Lower lobe of right lung (tissue), 2 donors: Measurements from ENCODE around the gene BBLN. TPM values are rescaled to one million over a fixed set of nuclear protein-coding genes. Genes with fewer than 3 reads are reported as not detected.
A peak's percentile ranks its signal among the peaks of the same experiment; 100 is the strongest.

ENCODE experiments used
- ATAC-seq, 2 donors: fragments of 200-7000 bp; cut with Tn5 transposase; one replicate each; pipeline ENCODE4 v1.9.1; 2020 to 2022; ENCODE audit warnings: mild to moderate bottlenecking in 2 of 2, moderate library complexity in 2 of 2
- DNase-seq: peaks from one replicate; pipeline ENCODE4 v3.0.0-alpha.2; 2020
- H3K27ac ChIP-seq: fragments of 200-600 bp; one replicate; pipeline ENCODE4 v1.8.0; 2022
- H3K27me3 ChIP-seq: fragments of 200-600 bp; one replicate; pipeline ENCODE4 v1.8.0; 2022; ENCODE audit warnings: low read depth
- H3K36me3 ChIP-seq: fragments of 200-600 bp; one replicate; pipeline ENCODE4 v1.8.0; 2022; ENCODE audit warnings: mild to moderate bottlenecking
- H3K4me1 ChIP-seq: fragments of 200-600 bp; one replicate; pipeline ENCODE4 v1.8.0; 2022
- H3K4me3 ChIP-seq: fragments of 200-600 bp; one replicate; pipeline ENCODE4 v1.8.0; 2022; ENCODE audit warnings: mild to moderate bottlenecking
- H3K9me3 ChIP-seq: fragments of 200-600 bp; one replicate; pipeline ENCODE4 v1.8.0; 2022
- intact Hi-C: fragments of 100-400 bp; cut with DNase I; formaldehyde crosslinking; loops from one replicate; pipeline ENCODE4 v1.11.0; 2022
- total RNA-seq: library from RNA; stranded (reverse); fragmentation: NEBNext Ultra II Directional; extraction: Animal tissue kit (Norgen Biotek cat#: 25700); gene quantifications from one replicate; pipeline ENCODE4 v1.2.1, GENCODE V29; 2021
- TF ChIP-seq, protein P1 (sequence below): fragments of 200-600 bp; IDR thresholded peaks from one replicate; pipeline ENCODE4 v1.8.0; 2022; ENCODE audit warnings: antibody characterized with exemption, mild to moderate bottlenecking
- donor health status: DM: no; HTN: yes; CAD: no; lungs with severe emphysema.

BBLN gene
- total RNA-seq, 1 donor from 2014 or later, result 47.9 TPM

GRCh38 chr9:128115187-128116103 lies 44.6 kb upstream of the BBLN start:
- H3K9me3 ChIP-seq, result no peaks in the 10 kb centered on the region
- H3K27ac ChIP-seq, result no peak overlapping the region
- DNase-seq (peak; percentile 52), ATAC-seq (peak; percentile 25)
- H3K36me3 ChIP-seq, result peaks cover 4% of the 10 kb centered on the region
- H3K4me3 ChIP-seq, result no peak overlapping the region
- peaks cover 10% of the 10 kb centered on the region for H3K4me1 ChIP-seq
- TF ChIP-seq, protein P1, sequence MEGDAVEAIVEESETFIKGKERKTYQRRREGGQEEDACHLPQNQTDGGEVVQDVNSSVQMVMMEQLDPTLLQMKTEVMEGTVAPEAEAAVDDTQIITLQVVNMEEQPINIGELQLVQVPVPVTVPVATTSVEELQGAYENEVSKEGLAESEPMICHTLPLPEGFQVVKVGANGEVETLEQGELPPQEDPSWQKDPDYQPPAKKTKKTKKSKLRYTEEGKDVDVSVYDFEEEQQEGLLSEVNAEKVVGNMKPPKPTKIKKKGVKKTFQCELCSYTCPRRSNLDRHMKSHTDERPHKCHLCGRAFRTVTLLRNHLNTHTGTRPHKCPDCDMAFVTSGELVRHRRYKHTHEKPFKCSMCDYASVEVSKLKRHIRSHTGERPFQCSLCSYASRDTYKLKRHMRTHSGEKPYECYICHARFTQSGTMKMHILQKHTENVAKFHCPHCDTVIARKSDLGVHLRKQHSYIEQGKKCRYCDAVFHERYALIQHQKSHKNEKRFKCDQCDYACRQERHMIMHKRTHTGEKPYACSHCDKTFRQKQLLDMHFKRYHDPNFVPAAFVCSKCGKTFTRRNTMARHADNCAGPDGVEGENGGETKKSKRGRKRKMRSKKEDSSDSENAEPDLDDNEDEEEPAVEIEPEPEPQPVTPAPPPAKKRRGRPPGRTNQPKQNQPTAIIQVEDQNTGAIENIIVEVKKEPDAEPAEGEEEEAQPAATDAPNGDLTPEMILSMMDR, result no peak
- no peaks in the 10 kb centered on the region for H3K27me3 ChIP-seq
- intact Hi-C loops, result no loop called here

- DNase-seq, result peak; percentile 40
- TF ChIP-seq, protein P1, result no peak
- Histone ChIP-seq H3K4me3 (no peak overlapping the region), H3K27me3 (no peaks in the 10 kb centered on the region), H3K9me3 (no peaks in the 10 kb centered on the region), H3K27ac (no peak overlapping the region), H3K4me1 (peaks cover 10% of the 10 kb centered on the region), H3K36me3 (peaks cover 13% of the 10 kb centered on the region)
- ATAC-seq, result no peak
- intact Hi-C loops, result no loop called here
Observed at GRCh38 chr9:128116104-128117083, 43.7 kb upstream of the BBLN start.

DNA sequence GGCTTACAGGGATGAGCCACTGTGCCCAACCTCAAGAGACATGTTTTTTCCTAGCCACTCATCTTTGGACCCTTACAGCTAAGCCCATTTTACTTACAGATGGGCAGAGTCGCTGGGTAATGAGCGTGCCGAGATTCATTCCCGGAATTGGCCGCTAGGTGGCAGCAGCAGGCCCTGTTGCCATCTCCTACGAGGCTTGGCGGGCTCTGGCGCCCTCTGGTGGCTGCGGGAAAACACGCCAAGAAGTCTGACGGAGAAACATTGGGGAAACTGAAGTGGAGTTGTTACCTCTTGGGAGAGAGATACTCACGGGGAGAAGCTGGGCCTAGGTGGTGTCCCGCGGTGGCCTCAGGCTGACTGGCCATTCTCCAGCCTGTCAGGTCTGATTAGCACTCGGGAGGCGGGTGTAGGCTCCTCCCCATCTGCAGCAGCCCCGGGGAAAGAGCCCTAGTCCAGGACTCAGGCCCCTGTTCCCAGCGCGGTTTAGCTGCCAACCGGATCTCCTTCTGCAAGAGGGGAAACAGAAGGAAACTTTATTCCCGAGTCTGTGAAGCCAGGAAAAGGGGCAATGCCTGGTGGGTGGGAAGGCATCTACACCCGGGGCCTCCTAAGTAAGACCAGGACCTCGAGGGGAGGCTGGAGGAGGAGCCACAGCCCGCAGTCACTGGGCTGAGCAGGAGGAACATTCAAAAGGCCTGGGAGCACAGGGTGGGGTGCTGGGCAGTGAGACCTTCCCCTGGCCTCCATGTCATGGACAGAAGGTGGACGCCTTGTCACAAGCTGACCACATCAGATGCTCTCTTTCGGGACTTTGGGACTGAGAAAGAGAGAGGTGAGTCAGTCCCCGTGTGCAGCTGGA lies 42.2 kb upstream of the BBLN start:
- Histone ChIP-seq H3K27me3 (no peaks in the 10 kb centered on the region), H3K4me1 (peaks cover 10% of the 10 kb centered on the region), H3K4me3 (no peak overlapping the region), H3K36me3 (peaks cover 28% of the 10 kb centered on the region), H3K27ac (no peak overlapping the region), H3K9me3 (no peaks in the 10 kb centered on the region)
- DNase-seq (peak; percentile 95), ATAC-seq (peak; percentile 80 to 90)
- TF ChIP-seq, protein P1, result peak; percentile 100
- intact Hi-C loops, result no loop called here

GRCh38 chr9:128118472-128118857 lies 41.6 kb upstream of the BBLN start:
- intact Hi-C loops, result no loop called here
- Histone ChIP-seq H3K4me1 (peaks cover 10% of the 10 kb centered on the region), H3K36me3 (peaks cover 34% of the 10 kb centered on the region), H3K4me3 (no peak overlapping the region), H3K27me3 (no peaks in the 10 kb centered on the region), H3K9me3 (no peaks in the 10 kb centered on the region), H3K27ac (no peak overlapping the region)
- DNase-seq (no peak), ATAC-seq (no peak)
- TF ChIP-seq, protein P1, result no peak
